ENCODE results near the gene PGAM5.

The PGAM5 gene

DNA sequence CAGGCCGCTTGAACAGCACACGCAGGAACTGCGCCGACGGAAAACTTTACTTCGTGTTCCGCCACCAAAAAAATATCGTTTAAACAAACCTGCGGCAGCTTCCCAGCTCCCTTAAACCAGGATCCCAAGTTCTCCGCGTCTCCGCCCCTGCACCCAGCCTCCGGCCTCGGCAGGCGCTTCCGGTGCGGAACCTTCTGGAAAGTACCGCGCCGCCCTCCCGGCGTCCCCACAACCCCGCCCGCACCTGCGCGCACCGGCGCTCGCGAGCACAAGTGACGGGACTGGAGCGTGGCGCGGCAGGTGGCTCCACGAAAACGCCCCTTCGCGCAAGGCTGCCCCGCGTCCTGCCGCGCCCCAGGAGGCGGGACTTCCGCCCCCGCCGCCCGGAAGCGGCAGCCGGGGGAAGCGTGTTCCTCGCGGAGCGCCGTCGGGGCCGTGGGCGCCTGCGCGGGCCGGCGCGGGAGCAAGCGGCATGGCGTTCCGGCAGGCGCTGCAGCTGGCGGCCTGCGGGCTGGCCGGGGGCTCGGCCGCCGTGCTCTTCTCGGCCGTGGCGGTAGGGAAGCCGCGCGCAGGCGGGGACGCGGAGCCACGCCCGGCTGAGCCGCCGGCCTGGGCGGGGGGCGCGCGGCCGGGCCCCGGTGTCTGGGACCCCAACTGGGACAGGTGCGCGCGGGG is at the start of gene PGAM5:
TSS of gene PGAM5 (plus strand) at position 438 of the 675 bp plus-strand sequence. CDS start at position 473, 35 bp downstream.
- peak; percentile 94 for DNase-seq

DNA sequence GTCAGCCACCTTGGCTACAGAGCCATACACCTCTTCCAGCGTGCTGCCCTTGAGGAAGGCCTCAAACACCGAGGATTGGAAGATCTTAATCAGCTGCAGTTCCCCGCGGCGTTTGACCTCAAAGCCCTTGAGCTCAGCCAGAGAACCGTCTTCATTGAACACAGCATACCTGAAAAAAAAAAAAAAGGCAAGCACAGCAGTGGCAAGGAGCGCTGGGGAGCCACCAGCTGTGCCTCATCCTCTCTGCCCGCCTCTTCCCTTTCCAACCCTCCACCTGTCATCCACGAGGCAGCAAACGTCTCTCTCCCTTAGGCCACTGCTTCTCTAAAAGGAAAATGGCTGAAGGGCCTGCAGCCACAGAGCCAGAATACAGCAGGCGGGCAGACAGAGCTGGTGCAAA is 49.6 kb upstream of the PGAM5 start:
- no peak for DNase-seq

DNA sequence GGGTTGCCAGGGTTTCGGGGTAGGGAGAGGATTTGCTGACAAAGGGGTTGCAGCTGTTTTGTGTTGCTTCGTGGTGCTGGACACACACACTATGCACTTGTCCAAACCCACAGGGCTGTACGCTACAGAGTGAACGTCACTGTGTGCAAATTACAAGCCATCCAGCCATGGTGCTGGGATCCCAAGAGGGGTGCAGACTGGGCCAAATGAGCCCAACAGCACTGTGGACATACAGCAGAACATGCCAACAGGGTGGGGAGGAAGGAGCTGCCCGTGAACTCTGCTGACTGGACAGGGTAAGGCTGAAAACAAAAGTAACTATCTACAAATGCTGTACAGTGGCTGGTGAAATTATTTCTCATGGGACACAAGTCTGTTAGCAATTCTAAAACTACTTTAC is 48.7 kb upstream of the PGAM5 start:
- DNase-seq, result no peak

DNA sequence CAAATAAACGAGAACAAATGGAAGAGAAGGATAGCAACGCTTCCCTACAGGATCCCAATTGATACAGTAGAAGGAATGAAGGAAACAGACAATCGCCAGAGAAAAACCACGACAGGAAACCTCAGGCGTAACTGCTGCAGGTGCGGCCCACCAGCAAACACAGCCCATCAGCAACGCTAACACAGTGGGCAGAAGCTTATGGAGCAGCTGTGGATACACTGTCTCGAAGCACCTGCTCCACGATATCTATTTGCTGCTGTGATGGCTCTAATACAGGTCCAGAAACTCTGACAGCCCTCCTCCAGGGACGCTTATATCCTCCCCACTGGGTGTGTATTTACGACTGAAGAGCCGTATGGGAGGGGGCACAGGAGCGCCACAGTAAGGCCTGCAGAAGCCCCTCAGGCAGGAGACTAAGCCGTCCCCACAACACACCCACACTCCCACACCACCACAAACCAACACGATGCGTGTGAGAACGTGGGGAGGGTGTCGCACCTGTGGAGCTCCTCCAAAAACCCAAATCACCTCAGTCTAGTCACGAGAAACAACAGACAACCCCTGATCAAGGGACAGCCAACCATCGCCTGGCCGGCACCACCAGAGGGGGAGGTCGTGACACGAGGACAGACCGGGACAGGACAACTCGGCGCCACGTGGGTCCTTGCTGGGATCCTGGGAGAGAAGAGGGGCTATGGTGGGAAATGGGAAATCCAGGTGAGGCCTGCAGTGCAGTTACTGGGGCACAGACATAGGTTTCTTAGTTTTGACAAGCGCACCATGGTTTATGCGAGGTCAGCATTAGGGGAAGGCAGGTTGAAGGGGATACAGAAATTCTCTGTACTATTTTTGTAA is 47.5 kb upstream of the PGAM5 start:
- DNase-seq, result no peak

DNA sequence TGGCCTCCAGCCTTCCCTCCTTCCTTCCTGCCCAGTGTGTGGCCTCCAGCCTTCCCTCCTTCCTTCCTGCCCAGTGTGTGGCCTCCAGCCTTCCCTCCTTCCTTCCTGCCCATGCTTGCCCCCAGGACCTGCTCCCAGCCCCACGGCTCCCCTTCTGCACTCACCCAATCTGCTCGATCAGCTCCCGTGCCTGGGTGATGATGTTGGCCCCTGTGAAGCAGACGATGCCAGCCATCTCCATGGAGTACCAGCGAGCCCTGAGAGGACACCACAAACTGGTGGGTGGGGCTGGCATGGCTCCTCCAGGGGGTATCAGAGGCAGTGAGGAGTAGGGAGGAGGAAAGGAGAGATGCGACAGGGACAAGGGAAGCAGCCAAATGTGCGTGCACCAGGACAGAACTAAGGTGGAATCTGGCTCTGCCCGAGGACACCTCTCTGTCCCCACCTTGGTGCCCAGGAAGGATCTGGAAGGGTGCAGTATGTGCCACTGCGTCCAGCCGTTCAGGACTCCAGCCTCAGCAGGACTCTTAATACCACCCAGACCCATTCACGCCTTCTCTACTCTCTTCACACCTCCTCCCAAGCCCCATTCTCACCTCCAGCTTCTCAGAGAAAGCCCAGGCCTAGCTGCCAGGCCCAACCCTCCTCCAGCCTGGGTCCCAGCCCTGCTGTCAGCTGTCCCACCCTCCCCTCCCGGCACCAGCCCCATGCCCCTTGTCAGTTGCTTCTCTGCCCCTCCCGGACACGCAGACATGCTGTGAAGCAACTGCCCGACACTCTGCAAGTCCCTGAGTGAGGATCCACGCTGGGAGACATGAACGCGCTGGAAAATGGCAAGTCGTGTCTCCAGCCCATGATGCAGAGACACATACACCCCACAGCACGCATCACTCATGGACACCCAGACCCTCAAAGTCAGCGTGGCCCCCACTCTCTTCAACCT is 46.2 kb upstream of the PGAM5 start:
- no peak for DNase-seq

DNA sequence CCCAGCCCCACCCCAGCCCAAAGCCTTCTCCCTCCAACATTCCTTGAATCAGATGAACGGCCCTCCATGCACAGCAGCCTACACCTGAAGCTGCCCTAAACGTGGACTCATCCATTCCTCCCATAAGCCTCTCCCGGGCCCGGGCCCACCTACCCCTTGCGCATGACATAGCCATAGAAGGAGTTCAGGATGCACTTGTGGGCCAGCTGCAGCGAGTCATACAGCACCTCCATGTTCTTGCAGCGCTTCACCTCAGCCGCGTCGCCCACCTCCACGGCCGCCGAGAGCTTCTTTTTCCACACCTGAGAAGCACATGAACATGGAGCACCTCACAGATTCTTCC is 45.5 kb upstream of the PGAM5 start:
- DNase-seq, result no peak

DNA sequence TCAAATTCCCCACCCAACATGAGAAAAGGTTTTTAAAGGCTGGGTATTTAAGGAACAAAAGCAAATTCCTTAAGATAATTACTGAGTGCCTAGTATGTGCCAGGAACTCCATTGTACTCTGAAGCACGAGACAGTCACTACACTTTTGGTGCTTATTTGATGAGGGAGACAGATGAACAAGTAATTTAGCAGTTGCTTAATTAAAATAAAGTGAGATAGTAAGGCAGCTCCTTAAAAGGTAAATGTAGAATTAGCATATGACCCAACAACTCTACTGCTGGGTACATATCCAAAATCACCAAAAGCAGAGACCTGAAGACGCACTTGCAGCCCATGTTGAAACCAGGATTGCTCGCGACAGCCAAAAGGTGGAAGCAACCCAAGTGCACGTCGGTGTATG is 44.8 kb upstream of the PGAM5 start:
- no peak for DNase-seq

DNA sequence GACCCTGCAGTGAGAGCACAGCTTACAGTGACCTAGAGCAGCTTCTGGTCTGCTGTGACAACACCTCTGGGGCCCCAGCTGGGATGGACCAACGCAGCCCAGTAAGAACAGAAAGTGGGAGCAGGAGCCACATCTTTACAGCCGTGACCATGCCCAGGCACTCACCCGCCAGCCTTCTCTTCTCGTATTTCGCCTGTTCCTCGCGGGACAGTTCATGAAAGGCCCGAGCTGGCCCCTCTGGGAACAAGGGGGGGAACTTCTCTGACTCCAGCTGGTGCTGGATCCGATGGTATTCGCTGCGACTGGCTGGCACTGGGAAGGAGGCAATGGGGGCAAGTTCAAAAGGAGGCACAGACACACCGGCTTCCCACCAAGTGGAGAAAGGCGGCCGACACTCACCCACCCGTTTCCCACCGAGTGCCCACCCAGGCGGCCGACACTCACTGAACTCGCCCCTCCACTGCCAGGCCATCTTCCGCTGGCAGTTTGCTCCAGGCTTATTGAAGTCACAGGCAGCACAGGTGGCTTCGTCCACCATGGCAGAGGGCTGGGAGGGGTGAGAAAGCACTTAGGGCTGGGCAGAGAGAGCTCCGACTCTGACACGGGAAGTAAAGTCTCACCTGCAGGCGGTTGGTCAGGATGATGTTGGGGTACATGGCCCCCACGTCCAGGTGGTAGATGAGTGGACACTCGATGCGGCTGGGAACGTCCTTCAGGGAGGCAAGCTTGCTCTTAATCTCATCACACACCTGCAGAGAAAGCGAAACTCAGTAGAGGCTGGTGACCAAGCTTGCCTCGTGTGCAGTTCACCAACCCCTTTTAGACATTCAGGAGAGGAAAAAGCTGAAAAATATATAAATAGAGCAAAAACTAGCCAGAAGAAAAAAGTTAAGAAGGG is 42.2 kb upstream of the PGAM5 start:
- no peak for DNase-seq

DNA sequence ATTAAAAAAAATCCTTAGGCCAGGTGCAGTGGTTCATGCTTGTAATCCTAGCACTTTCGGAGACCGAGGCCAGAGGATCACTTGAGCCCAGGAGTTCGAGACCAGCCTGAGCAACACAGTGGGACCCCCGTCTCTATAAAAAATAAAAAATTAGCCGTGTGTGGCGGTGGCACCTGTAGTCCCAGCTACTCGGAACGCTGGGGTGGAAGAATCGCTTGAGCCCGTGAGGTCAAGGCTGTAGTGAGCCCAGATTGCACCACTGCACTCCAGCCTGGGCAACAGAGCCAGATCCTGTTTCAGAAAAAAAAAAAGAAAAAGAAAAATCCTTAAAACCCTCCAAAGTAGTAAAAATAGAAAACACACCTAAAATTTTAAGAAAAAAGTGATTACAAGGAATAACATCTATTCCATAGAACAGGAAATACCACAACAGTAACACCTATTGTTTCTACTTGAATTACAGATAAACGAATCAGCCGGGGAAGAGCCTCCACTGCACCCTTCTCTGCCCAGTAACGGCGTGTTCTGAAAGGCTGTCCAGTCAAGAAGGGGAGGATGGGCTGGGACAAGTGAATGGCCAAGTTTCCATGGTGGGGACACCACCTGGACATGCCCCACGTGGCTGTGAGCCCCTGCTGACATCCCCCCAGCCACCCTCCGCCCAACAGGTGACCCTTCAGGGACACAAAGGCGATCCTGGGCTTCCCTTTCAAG is 41.3 kb upstream of the PGAM5 start:
- no peak for DNase-seq

DNA sequence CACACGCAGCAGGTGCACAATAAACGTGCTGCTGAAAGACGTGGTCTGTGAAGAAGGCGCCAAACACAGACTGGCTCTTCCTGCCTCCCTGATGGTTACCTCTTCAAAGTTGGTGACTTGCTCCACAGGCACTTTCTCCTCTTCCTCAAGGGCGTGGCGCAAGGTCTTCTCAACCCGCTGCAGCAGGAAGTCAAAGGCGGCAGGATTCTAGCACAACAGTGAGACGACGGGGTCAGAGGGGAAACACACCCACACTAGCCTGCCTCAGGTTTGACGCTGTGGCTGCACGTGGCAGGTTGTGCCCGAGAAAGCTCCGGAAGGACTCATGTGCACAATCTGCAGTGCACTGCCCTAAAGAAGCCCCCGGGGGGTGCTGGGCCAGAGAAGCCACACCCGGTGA is 38.5 kb upstream of the PGAM5 start:
- DNase-seq, result peak; percentile 13

DNA sequence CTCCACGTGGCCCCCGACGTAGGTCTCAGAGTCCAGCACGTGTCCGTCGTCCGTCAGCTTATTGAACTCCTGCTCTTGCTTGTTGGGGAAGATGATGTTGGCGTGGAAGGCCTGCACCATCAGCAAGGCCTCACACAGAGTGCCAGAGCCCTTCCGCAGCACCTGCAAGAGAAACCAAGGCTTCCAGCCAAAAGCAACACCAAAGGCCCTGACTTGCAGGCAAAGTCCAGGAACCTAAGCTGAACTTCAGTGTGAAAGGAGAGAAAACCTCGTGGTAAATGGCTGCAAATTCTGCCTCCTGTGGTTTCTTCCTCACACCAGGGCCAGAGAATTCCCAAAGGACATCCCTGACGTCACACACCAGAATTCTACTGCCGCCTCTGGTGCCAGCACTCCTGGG is 38.0 kb upstream of the PGAM5 start:
- DNase-seq, result no peak

DNA sequence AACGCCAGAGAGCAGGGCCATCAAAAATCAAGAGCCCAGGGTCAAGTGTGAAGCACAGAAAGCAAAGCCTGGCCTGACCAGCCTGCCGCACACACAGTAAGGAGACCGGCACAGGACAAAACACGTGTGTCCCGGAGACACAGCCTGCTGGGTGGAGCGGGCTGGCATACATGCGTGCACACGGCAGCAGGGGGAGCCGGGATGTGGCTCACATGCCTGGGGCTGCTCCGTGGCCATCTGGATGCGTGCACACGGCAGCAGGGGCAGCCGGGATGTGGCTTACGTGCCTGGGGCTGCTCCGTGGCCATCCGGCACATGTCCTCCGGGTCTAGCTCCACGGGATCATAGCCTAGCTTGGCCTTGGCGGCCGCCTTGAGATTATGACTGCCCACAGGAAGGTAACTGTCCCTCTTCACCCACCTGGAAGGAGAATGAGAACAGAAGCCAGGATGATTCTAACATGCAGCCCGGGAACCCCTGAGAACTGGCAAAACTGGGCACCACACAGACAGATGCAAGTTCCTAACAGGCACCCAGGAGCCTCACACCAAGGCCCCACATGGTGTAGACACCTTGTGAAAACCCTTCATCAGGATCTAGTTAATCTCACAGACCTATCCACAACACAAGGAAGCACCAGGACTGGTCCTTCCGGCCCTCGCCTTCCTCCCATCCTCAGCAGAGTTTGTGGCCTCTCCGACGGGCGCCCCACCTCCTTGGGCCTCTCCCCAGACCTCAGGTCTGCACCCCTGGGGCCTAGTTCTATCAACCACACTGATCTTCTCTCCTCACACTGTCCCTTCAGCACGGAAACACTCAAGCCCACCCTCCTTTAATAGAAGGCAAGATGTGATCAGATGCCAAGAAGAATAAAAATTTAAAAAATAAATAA is 37.1 kb upstream of the PGAM5 start:
- no peak for DNase-seq

DNA sequence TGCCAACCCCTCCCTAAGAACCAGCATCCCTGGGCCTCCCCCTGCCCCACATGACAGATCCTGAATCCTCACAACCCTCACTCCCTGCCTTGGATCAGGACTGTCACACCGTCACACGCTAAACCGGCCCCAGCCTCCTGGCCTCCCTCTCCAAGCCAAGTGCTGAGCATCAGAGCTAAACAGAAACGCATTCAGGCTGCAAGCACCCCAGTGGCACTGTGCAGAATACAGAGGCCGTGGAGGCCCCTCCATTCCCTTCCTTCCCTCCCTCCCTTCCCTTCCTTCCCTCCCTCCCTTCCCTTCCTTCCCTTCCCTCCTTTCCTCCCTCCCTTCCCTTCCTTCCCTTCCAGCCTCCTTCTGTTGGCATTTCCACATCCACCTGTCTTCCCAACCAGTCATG is 36.1 kb upstream of the PGAM5 start:
- DNase-seq, result no peak

DNA sequence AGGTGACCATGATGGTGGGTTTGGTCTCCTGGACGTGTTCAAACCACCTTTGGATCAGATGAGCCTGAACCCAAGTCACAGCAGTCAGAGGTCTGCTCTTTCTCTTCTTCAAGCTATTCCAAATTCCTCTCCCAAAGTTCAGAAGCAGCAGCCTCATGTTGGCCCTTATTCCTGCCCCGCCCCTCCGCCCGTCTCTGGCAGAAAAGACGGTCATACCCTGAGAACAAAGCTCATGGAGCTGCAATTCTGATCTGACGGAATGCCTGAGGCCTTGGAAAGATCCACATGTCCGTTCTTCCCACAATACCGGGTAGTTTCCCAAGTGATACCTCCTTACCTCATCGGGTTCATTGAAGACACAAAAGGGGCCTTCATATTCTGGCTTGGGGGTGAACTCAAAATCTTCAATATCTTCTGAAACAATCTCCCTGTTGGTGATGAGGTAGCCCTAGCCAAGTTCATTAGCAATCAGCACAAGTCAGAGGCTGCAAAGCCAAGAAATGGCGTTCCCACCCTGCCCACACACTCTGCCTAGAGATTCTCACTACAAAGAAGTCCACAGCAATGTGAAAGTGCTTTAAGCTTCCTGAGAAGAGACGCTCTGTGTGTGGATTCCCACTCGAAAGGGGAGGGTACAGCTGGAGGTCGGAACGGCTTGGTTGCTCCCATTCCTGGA is 34.7 kb upstream of the PGAM5 start:
- no peak for DNase-seq

DNA sequence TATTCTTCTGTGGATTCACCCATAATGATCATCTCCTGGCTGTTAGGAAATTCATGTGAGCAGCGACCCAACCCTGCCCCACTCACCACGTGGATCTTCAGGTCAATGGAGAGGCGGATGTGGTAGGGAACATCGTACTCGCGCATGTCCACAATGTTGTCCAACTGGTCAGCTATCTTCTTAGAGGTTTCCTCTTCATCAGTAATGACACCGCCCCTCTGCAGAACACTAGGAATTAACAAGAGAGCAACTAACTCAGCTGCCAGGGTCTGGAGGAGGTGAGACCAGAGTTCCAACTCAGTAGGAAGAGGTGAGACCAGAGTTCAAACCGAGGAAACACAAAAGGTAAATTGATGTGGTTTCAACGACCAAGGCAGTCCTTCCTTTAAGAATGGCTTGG is 33.1 kb upstream of the PGAM5 start:
- no peak for DNase-seq

DNA sequence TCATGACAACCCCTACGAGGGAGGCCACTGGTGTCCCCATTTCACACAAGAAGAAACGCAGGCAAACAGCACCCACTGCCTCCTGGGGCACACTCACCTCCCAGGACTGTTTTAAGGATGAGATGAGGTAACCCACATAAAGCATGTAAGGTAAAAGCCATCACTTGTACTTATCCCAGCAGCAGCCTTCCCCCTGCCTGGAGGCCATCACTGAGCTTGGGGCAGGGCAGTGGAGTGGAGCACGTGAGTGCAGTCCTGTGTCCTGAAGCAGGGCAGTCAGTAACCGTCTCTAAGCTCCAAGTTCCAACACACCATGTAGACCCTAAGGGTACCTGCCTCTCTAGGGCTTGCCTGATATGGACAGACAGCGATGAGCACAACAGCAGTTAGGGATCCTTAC is 25.2 kb upstream of the PGAM5 start:
- no peak for DNase-seq

DNA sequence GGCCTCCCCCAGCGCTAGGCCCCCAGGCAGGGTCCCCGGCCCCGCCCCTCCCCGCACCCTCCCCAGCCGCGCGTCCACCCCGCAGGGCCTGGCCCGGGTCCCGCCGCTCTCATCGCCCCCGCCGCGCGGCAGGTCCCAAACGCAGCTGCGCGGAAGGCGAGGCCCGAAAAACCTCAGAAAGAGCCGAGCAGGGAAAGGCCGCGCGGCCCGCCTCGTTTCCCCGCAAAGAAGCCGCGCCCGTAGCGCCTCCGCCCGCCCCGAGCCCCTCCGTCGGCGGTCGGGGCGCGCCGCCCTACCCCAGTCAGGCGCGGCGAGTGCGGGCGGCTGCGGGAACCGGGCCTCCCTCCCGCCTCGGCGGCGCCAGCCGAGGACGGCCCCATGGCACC is 23.8 kb upstream of the PGAM5 start:
- DNase-seq, result no peak

DNA sequence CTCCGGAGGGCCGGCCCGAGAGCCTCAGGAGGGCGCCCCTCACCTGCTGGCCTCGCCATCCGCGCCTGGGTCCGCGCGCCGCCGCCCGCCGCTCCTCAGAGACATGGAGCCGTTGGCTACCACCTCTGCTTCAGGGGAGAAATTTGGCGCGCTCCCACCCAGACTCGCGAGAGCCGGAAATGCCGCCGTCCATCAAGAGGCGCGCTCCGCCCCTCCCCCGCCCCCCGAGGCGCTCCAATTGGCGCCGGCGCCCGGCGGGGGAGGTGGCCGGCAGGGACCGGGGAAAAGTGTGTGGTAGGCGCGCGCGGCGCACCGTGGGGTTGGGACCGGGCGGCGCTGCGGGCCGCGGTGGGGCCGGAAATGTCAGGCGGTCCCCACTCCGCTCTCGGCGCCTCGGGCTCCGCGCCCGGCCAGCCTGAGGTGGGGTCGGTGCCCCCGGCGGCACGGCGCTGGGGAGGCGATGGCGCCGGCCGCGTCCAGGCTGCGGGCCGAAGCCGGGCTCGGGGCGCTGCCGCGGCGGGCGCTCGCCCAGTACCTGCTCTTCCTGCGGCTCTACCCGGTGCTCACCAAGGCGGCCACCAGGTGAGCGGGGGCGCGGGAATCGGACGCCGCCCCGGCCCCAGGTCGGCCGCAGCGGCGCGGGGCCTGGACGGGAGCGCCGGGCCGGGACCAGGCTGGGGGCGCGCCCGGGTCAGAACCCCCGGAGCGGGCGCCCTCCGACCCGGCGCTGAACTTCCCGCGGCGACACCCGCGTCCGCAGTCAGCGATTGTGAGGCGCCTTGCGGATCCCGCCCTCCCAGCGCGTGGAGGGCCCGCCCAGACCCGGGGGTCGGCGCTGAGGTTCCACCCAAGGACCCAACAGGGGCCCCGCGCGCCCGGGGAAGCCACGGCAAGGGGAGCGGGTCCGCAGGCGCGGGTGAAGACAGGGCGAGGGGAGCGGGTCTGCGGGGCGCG is 23.2 kb upstream of the PGAM5 start, which contains the start of the genes POLE and PXMP2:
TSS of gene POLE (minus strand) at position 132 of the 954 bp plus-strand sequence. CDS start at position 105, 27 bp downstream.
TSS of gene PXMP2 (plus strand) at position 377 of the 954 bp plus-strand sequence. CDS start at position 461, 84 bp downstream.
- peak; percentile 98 for DNase-seq

DNA sequence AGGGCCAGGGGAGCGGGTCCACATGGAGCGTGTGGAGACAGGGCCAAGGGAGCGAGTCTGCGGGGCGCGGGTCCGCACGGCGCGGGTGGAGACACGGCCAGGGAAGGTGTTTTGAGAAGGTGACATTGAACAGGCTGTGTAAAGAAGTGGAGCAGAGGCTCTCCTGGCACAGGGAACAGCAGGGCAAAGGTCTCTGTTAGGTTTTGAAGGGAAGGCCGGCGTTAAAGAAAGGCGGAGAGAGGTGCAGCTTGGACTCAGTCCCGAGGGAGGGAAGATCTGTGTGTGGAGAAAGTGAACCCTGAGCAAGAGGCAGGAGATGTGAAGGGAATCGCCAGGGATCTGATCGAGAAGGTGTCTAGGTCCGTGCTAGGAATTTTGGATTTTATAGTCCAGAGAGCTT is 21.4 kb upstream of the PGAM5 start:
- no peak for DNase-seq

All from activated CD4-positive, alpha-beta T cell treated with anti-CD3 and anti-CD28 coated beads, Interleukin-2, Interleukin-6, amounts not matched to agents 100 ng/mL and 50 ng/mL, durations not matched to agents 16 hours and 8 hours (primary cell).